ENCODE data around the gene PIAS4. TPM values are rescaled to one million over a fixed set of nuclear protein-coding genes. Genes with fewer than 3 reads are reported as not detected.
A peak's percentile ranks its signal among the peaks of the same experiment; 100 is the strongest.

Gene PIAS4
- total RNA-seq, 4 donors from 2014 or later, result 10.6 to 21.6 (median 11.2) TPM

GRCh38 chr19:3983542-3983914, 24.0 kb upstream of the PIAS4 start:
- no peak for ATAC-seq (ENCODE audit: low FRiP score)
- DNase-seq (ENCODE audit: low spot score), result no peak
- no peak for TF ChIP-seq CTCF (IDR thresholded peaks at IDR 0.05)

- ATAC-seq (ENCODE audit: low FRiP score) (peak; percentile 4), DNase-seq (ENCODE audit: low spot score) (no peak)
- TF ChIP-seq CTCF (IDR thresholded peaks at IDR 0.05), result no peak
Measured at GRCh38 chr19:3983936-3984583, 23.5 kb upstream of the PIAS4 start.

- TF ChIP-seq CTCF (IDR thresholded peaks at IDR 0.05), result no peak
- DNase-seq (ENCODE audit: low spot score), result no peak
- ATAC-seq (ENCODE audit: low FRiP score), result no peak
Measured at GRCh38 chr19:3984584-3984907, 23.0 kb upstream of the PIAS4 start.

- DNase-seq (ENCODE audit: low spot score), result peak; percentile 83
- no peak for TF ChIP-seq CTCF (IDR thresholded peaks at IDR 0.05)
- peak; percentile 16 for ATAC-seq (ENCODE audit: low FRiP score)
Measured at GRCh38 chr19:3984908-3985642, 22.5 kb upstream of the PIAS4 start, which contains the start of gene EEF2. EEF2 (minus strand) TSS chr19:3985463; CDS start chr19:3985380, 83 bp downstream.

DNA sequence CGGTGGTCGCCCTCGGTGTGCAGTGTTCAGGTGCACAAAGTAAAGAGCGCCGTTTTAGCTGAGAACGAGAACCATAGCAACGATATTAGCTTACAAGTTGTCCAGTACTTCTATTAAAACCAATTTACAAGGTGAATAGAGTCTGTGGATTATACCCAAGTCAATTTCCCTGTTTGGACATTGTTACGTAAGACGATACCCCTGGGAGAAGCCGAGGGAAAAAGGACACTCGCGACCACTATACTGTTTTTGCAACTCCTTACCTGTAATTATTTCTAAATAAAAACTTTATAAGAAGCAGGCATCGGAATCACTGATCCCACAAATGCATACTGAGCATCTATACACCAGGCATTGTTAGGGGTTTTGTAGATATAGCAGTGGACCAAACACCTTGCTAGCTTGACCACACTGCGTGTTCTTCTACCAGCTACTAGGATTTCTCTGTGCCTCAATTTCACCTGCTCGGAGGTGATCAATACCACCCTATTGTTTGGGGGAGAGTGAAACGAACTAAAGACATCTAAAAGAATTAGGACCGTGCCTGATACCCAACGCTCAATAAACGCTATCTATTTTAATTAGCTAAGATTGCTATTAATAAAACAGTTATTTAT, 21.8 kb upstream of the PIAS4 start:
- no peak for TF ChIP-seq CTCF (IDR thresholded peaks at IDR 0.05)
- no peak for DNase-seq (ENCODE audit: low spot score)
- ATAC-seq (ENCODE audit: low FRiP score), result no peak

GRCh38 chr19:3986260-3987041, 21.1 kb upstream of the PIAS4 start:
- TF ChIP-seq CTCF (IDR thresholded peaks at IDR 0.05), result no peak
- DNase-seq (ENCODE audit: low spot score) (no peak), ATAC-seq (ENCODE audit: low FRiP score) (peak; percentile 32)
